ENCODE measurements around the gene KANK3. TPM values are rescaled to one million over a fixed set of nuclear protein-coding genes. Genes with fewer than 3 reads are reported as not detected.

The KANK3 gene
- polyA plus RNA-seq, 1 donor (not counting 4 experiments of a cell fraction or from before 2014, with no cell fraction given) = 0.16 TPM

GRCh38 chr19:8322638-8322997 is 20.4 kb downstream of the KANK3 start:
- DNase-seq (ENCODE audit: low read depth, low spot score) = no peak
- H3K27ac ChIP-seq (ENCODE audit: control insufficient read depth, insufficient read depth, low read length) = peak overlapping the region; percentile 84
- H3K27me3 ChIP-seq (ENCODE audit: control insufficient read depth, extremely low read depth, insufficient read depth, low read length) = no peaks in the 10 kb centered on the region
- H3K9me1 ChIP-seq (ENCODE audit: control insufficient read depth, extremely low read depth, insufficient read depth, low read length) = no peaks in the 10 kb centered on the region
- H3K9ac ChIP-seq (ENCODE audit: control insufficient read depth, extremely low read depth, insufficient read depth, low read length) = peak overlapping the region; percentile 99
- H3K4me2 ChIP-seq (ENCODE audit: control insufficient read depth, extremely low read depth, insufficient read depth, low read depth, low read length) = peak overlapping the region; percentile 87
- no peaks in the 10 kb centered on the region for H3K9me3 ChIP-seq (ENCODE audit: control insufficient read depth, low read depth, low read length)
- dilution Hi-C loops (cut with MboI; ENCODE audit: extremely low pct_ligation_motif_present, low sequenced_read_pairs) = no loop called here
- no peak for FAIRE-seq
- H3K4me3 ChIP-seq (ENCODE audit: control insufficient read depth in 2 of 3, extremely low read depth in 1 of 3, insufficient read depth in 2 of 3, low read depth in 1 of 3, low read length in 3 of 3) = peak overlapping the region; percentile 83 to 97 (median 90)
- H3K36me3 ChIP-seq (ENCODE audit: control insufficient read depth in 2 of 2, extremely low read depth in 1 of 2, insufficient read depth in 2 of 2, low read length in 2 of 2) = peaks cover 7 to 17% of the 10 kb centered on the region in 2 experiments
- H3K4me1 ChIP-seq (ENCODE audit: control insufficient read depth, extremely low read depth, insufficient read depth, low read length) = peaks cover 16% of the 10 kb centered on the region
- H2AFZ ChIP-seq (ENCODE audit: control insufficient read depth, low read length) = no peak overlapping the region
- H3K79me2 ChIP-seq (ENCODE audit: control insufficient read depth, insufficient read depth, low read length) = peaks cover 39% of the 10 kb centered on the region
- no peak for TF ChIP-seq EZH2 (IDR thresholded peaks at IDR 0.05; ENCODE audit: low read length)
- no peak for TF ChIP-seq CTCF (optimal IDR thresholded peaks at IDR 0.05 in 1 of 3, IDR thresholded peaks at IDR 0.05 in 1 of 3, conservative IDR thresholded peaks at IDR 0.05 in 1 of 3; ENCODE audit: extremely low read depth in 1 of 3, insufficient read depth in 2 of 3, low read length in 3 of 3)
- H4K20me1 ChIP-seq (ENCODE audit: control insufficient read depth, extremely low read depth, insufficient read depth, low read length) = peaks cover 10% of the 10 kb centered on the region

GRCh38 chr19:8321986-8322637 is 20.9 kb downstream of the KANK3 start:
- peaks cover 7 to 17% of the 10 kb centered on the region in 2 experiments for H3K36me3 ChIP-seq (ENCODE audit: control insufficient read depth in 2 of 2, extremely low read depth in 1 of 2, insufficient read depth in 2 of 2, low read length in 2 of 2)
- no peaks in the 10 kb centered on the region for H3K9me3 ChIP-seq (ENCODE audit: control insufficient read depth, low read depth, low read length)
- no peaks in the 10 kb centered on the region for H3K27me3 ChIP-seq (ENCODE audit: control insufficient read depth, extremely low read depth, insufficient read depth, low read length)
- H3K27ac ChIP-seq (ENCODE audit: control insufficient read depth, insufficient read depth, low read length) = peak overlapping the region; percentile 84
- dilution Hi-C loops (cut with MboI; ENCODE audit: extremely low pct_ligation_motif_present, low sequenced_read_pairs) = no loop called here
- H3K4me2 ChIP-seq (ENCODE audit: control insufficient read depth, extremely low read depth, insufficient read depth, low read depth, low read length) = peak overlapping the region; percentile 87
- TF ChIP-seq CTCF (optimal IDR thresholded peaks at IDR 0.05 in 1 of 3, IDR thresholded peaks at IDR 0.05 in 1 of 3, conservative IDR thresholded peaks at IDR 0.05 in 1 of 3; ENCODE audit: extremely low read depth in 1 of 3, insufficient read depth in 2 of 3, low read length in 3 of 3) (no peak), EZH2 (IDR thresholded peaks at IDR 0.05; ENCODE audit: low read length) (no peak)
- FAIRE-seq (no peak), DNase-seq (ENCODE audit: low read depth, low spot score) (no peak)
- peaks cover 16% of the 10 kb centered on the region for H3K4me1 ChIP-seq (ENCODE audit: control insufficient read depth, extremely low read depth, insufficient read depth, low read length)
- peak overlapping the region; percentile 99 for H3K9ac ChIP-seq (ENCODE audit: control insufficient read depth, extremely low read depth, insufficient read depth, low read length)
- peaks cover 10% of the 10 kb centered on the region for H4K20me1 ChIP-seq (ENCODE audit: control insufficient read depth, extremely low read depth, insufficient read depth, low read length)
- no peaks in the 10 kb centered on the region for H3K9me1 ChIP-seq (ENCODE audit: control insufficient read depth, extremely low read depth, insufficient read depth, low read length)
- peaks cover 39% of the 10 kb centered on the region for H3K79me2 ChIP-seq (ENCODE audit: control insufficient read depth, insufficient read depth, low read length)
- H3K4me3 ChIP-seq (ENCODE audit: control insufficient read depth in 2 of 3, extremely low read depth in 1 of 3, insufficient read depth in 2 of 3, low read depth in 1 of 3, low read length in 3 of 3) = peak overlapping the region; percentile 83 to 97 (median 90)
- H2AFZ ChIP-seq (ENCODE audit: control insufficient read depth, low read length) = no peak overlapping the region

All from keratinocyte (primary cell).